ENCODE results near the gene CLDN16.

CLDN16 gene

DNA sequence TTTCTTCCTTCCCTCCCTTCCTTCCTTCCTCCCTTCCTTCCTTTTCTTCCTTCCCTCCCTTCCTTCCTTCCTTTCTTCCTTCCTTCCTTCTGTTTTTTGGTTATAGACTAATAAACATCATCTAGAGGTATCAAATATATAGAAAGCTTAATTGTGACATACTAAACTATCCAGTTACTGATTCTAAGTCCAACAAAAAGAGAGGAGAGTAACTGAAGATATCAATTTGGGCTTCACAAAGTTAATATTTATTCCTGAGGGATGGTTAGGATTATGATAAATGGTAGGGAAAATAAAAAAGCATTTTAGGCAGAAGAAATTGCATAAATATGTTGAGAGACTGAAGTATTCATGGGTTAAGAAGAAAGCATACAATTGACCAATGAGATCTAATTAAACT lies 7.8 kb upstream of the CLDN16 start:
- no peak for DNase-seq (ENCODE audit: low read depth)

DNA sequence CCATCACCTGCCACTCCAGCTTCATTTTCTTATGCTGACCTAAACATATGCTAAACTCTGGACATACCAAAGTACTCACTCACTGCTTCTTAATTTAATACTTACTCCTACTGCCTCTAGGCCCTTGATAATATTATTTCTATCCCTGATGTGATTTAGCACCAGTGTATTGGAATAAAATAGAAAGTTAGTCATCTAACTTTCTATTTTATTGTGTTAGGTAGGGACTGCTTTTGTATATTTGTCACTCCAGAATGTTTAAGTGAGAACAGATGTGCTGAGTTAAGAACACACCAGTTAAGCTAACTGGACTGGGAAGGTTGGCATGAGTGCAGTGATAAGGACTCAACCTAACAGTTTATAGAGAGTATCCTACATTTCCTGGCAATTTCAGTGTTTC lies 6.5 kb upstream of the CLDN16 start:
- DNase-seq (ENCODE audit: low read depth): no peak

- DNase-seq (ENCODE audit: low read depth): peak; percentile 68
Measured at GRCh38 chr3:190382082-190382481, 5.9 kb upstream of the CLDN16 start.

DNA sequence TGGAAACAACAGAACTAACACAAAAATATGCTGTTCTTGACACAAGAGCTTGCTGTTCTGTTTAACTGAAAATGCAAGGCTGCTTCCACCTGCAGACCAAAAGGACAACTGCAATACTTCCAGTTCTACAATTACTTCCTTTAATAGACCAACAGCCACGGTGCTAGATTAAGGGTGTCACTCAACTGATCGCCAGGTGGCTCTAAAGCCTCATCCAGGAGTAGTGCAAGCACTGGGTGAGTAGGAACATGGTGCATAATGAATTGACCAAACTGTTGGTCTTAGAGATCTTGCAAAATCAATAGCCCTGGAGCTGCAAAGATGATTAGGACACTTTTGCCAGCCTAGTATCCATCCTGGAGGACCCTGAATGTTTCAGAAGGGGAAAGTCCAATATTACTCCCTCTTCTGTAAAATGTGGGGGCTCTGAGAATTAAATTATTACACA lies 3.6 kb upstream of the CLDN16 start:
- peak; percentile 56 for DNase-seq (ENCODE audit: low read depth)

GRCh38 chr3:190385731-190386688 lies 2.0 kb upstream of the CLDN16 start:
- DNase-seq (ENCODE audit: low read depth): peak; percentile 95

DNA sequence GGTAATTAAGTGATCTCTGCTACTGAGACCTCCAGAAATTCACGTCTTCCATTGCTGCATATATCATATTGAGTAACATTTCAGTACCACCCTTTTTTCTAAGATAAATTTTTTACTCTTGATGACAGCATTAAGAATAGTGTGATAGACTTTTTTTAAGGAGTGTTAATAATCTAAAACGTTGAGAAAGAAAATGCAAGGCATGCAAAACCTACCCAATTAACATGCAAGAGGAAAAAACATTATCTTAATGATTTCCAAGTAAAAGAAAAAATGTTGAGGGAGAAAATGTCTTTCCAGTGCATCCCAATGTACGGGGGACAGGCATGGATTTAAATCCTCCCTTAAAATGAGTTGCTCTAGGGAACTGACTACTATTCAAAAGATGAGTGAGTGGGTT lies 740 bp downstream of the CLDN16 start:
- no peak for DNase-seq (ENCODE audit: low read depth)

DNA sequence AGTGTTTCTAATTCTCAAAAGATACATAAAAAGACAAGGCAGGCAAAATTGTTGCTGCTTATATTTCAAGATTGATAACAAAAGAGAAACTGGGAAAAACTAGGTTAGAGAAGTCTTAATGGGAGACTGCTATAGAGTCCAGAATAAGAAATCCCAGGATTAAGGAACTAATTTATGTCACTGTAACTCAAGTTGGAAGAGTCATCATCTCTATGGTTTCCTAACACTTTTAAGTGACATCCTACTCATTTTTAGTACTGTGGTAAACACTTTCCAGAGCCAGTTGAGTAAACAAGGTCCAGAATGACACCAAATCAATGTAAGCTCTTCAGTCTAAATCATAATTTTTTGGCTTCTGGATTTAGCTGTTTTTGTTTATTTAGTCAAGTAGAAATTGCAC lies 8.0 kb downstream of the CLDN16 start:
- DNase-seq (ENCODE audit: low read depth): no peak

DNA sequence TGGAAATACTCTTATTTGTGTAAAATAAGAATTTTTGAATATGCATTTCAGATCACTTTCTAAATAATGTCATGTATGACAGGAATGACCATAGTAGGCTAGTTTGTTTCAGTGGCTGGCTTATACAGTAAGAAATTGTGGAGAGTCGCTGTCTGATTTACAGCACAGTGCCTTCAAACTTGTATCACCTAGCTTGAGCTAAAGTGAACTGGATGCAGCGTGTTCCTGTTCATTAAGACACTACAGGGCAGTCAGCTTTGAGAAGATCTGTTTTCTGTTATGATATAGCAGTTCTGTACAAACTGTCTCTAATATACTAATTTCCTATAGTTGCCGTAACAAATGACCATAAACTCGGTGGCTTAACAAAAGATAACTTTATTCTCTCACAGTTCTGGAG lies 9.9 kb downstream of the CLDN16 start:
- no peak for DNase-seq (ENCODE audit: low read depth)

GRCh38 chr3:190399677-190400076 lies 11.7 kb downstream of the CLDN16 start:
- DNase-seq (ENCODE audit: low read depth): no peak

GRCh38 chr3:190401963-190402362 lies 14.0 kb downstream of the CLDN16 start:
- DNase-seq (ENCODE audit: low read depth): no peak

DNA sequence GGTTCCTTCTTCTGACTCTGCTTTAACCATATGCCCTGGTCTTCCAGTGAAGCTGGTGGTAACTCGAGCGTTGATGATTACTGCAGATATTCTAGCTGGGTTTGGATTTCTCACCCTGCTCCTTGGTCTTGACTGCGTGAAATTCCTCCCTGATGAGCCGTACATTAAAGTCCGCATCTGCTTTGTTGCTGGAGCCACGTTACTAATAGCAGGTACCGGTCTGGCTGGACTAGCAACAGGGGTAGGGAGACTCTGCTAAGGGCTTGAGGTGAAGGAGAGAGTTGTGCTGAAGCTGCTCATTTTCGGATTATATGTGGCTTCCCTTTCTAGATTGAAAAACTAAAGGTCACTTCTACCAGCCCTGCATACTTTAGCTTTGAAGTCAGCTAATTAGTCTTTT lies 16.8 kb downstream of the CLDN16 start:
- DNase-seq (ENCODE audit: low read depth): no peak

- no peak for DNase-seq (ENCODE audit: low read depth)
Measured at GRCh38 chr3:190414297-190414696, 26.3 kb downstream of the CLDN16 start.

GRCh38 chr3:190424108-190424477 lies 36.1 kb downstream of the CLDN16 start:
- no peak for DNase-seq (ENCODE audit: low read depth)

DNA sequence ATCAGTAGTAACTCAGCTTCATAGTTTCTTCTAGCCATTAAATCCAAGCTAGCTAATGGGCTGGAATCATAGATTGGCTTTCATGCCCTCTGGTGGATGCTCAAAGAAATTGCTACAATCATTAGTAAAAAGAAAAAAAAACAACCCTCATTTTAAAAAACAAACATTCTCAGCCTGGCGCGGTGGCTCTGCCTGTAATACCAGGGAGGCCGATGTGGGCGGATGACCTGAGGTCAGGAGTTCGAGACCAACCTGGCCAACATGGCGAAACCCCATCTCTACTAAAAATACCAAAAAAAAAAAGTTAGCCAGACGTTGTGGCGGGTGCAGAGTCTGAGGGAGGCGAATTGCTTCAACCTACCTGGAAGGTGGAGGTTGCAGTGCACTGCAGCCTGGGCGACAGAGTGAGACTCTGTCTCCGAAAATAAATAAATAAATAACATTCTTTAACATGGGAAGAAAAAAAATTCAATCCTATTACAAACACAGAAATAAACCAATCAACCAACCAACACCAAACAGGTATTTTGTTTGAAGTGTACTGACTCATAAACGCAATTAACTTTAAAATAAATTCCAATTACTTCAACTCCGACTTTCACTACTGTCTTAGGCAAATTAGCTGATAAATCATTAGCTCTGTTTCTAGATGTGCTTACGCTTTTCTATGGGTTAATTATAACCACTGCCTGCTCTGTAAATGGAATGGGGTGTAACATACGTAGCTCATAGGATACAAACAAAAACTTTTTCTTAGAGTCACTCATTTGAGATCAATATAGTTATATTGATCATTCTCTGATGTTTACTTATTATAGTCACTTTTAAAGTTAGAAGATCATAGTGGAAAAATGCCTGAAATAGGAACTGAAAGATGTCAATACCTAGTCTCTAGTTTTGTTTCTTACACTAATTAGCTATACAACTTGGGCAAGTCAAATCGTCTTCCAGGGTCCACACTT lies 36.8 kb downstream of the CLDN16 start:
- DNase-seq (ENCODE audit: low read depth): no peak

GRCh38 chr3:190425833-190426232 lies 37.9 kb downstream of the CLDN16 start:
- no peak for DNase-seq (ENCODE audit: low read depth)

GRCh38 chr3:190426806-190427507 lies 39.0 kb downstream of the CLDN16 start:
- DNase-seq (ENCODE audit: low read depth): no peak

GRCh38 chr3:190429681-190430080 lies 41.7 kb downstream of the CLDN16 start:
- DNase-seq (ENCODE audit: low read depth): no peak

- no peak for DNase-seq (ENCODE audit: low read depth)
Measured at GRCh38 chr3:190430906-190431305, 42.9 kb downstream of the CLDN16 start.

DNA sequence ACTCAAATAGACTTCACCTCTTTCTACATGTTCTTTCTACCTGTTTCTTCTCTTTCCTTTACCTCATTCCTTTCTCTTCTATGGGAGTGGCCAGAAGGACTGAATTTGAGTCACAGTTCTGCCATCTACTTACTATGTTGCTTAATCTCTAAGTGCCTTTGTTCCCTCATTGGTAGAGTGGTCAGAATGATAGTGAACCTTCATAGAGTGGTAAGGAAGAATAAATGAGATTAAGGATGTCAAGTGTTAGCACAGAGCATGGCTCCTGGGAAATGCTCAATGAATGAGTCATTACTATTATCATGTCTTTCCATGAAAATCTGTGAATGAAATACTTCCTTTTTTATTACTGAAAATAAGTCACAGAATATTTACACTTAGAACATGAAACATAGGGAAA lies 44.3 kb downstream of the CLDN16 start:
- DNase-seq (ENCODE audit: low read depth): no peak

DNA sequence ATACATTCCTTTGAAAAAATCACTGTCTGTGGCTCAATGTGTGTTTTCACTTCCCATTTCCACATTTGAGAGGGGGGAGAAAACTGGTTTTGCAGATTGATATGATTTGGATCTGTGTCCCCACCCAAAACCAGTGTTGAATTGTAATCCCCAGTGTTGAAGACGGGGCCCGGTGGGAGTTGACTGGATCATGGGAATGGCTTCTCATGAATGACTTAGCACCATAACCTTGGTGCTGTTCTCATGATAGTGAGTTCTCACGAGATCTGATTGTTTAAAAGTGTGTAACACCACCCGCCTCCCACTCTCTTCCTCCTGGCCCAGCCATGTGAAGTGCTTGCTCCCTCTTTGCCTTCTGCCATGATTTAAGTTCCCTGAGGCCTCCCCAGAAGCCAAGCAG lies 45.7 kb downstream of the CLDN16 start:
- no peak for DNase-seq (ENCODE audit: low read depth)

DNA sequence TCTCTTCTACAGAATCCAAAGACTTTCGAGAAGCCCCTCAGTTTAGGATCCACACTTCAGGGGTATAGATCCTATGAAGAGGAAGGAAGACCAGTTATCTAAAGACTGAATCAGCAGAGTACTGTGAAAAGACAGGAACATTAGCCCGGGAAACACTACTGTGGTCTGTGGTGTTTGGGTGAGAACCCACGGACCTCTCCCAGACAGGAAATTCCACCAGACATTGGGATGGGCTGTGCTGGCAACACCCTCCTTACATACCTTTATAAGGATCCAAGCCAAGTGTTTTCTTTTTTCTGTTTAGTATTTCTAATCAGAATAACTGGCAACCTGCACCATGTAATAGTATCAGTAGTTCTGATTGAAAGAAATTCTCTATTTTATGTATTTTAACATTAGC lies 47.7 kb downstream of the CLDN16 start:
- no peak for DNase-seq (ENCODE audit: low read depth)

DNA sequence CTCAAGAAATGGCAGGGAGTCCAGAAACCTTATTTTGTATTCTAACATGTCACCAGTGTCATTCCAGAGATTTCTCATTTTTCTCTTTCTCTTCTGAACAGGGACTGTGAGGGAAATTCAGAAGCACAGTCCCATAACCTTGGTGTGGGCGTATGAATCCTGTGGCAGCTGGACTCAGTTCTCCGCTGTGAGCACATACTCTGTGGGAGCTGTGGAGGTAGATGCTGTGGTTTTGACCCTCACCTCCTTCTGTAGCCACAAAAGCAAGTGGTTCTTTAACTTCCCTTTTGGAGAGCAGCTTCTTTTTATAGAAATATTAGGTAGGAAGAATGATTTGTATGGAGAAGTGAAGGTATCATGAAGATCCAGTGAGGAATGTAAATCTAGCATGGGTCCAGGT lies 48.4 kb downstream of the CLDN16 start:
- no peak for DNase-seq (ENCODE audit: low read depth)

All from non-pigmented ciliary epithelial cell (primary cell).